ENCODE results near the gene TBC1D25.

TBC1D25 gene

DNA sequence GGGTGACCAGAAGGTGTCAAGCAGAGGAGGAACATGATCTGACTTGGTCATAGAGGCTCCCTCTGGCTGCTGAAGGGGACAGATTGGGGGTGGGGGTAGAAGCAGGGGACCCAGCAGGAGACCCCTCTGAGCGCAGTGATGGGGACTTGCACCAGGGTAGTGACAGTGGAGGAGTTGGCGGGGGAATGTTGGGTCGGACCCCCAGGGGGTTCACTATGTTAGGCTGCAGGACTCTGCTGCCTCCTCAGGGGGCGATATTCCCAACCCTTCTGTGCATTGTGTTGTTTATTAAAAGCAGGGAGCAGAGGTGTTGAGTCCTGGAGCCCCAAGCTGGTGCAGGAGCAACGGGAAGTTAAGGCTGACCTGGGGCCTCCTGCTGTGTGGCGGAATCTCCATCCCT, 66.6 kb downstream of the TBC1D25 start:
- no peak for DNase-seq

- no peak for DNase-seq
These were observed 72.2 kb downstream of the TBC1D25 start for GRCh38 chrX:48611703-48612102.

Data from DMS153 (cell line).